ENCODE data around the gene LRCH4.

The LRCH4 gene

DNA sequence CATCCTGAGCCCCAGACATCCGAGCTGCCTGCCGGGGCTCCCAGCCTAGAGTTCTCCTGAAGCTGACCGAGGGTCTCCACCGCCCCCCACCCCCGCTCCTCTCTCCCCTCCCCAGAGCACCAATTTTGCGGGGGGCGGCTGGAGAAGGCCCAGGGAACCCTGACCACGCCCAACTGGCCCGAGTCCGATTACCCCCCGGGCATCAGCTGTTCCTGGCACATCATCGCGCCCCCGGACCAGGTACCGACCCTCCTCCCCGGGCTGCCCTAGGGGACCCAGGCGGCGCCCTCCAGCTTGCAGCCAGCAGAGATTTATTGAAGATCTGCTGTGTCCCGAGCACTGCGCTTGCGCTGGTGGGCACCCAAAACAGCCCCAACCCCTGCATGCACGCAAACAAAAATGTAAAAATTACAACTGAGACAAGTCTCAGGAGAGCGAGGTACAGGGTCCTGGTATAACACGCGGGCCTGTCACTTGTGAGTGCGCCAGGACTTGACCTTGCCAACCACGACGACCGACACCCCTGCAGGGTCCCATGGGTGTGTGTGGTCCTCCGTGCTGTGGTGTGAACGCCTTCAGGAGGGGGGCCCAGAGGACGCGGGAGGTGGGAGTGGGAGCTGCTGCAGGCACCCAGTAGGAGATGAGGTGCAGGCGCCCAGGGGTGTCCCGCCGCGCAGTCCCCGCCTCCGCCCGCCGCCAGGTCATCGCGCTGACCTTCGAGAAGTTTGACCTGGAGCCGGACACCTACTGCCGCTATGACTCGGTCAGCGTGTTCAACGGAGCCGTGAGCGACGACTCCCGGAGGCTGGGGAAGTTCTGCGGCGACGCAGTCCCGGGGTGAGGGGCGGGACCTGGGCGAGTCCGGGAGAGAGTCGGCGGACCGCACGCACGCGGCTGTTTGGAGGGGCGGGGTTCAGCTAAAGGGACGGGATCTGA lies 19.3 kb upstream of the LRCH4 start:
- no peak for DNase-seq (ENCODE audit: low read depth)

GRCh38 chr7:100604028-100604975 lies 18.4 kb upstream of the LRCH4 start:
- peak; percentile 61 for DNase-seq (ENCODE audit: low read depth)

DNA sequence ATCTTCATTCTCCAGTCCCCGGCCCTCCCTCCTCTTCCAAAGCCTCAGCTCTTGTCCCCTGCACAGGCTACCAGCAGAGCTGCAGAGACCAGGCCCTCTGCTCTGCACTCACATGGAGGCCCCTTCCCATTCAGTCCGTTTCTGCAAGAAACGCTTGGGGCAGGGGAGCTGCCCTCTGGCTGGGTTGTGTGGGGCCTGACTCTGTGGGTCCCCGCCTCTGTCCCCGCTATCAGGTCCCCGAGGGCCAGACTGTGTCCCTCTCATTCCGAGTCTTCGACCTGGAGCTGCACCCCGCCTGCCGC lies 17.7 kb upstream of the LRCH4 start:
- no peak for DNase-seq (ENCODE audit: low read depth)

DNA sequence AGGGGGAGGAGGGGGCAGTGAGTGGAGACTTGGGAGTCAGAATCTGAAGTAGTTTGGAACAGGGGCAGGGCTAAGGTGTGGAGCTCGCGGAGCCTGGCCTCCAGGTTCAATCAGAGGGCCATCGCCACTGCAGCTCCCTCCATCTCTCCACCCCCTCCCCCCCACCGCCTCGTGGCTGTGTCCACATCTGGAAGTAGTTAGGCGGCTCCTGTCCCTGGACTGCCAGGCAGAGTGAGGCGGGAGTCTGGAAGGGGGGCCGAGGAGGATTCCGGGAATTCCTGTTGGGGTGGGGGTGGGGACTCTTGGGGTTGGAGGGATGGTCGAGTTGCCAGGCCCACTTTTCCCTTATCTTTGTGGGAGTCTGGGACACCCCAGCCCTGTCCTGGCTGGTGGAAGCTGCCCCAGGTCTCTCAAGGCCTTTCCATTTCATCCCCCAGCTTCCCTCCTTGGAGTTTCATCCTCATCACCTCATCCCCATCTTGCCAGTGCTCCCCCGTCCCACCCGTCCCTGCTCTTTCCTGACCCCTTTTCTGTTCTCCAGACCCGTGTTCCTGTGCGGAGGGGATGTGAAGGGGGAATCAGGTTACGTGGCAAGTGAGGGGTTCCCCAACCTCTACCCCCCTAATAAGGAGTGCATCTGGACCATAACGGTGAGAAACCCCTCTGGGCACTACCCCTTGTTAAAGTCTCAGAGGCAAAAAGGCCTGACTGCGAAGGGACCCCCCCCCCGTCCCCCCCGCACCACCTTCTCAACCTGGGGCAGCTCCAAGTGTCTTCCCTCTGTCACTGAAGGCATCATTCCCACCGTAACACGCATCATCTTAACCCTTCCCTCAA lies 17.2 kb upstream of the LRCH4 start:
- peak; percentile 83 for DNase-seq (ENCODE audit: low read depth)

GRCh38 chr7:100600730-100601038 lies 14.8 kb upstream of the LRCH4 start:
- DNase-seq (ENCODE audit: low read depth): no peak

GRCh38 chr7:100599911-100600729 lies 14.2 kb upstream of the LRCH4 start:
- no peak for DNase-seq (ENCODE audit: low read depth)

DNA sequence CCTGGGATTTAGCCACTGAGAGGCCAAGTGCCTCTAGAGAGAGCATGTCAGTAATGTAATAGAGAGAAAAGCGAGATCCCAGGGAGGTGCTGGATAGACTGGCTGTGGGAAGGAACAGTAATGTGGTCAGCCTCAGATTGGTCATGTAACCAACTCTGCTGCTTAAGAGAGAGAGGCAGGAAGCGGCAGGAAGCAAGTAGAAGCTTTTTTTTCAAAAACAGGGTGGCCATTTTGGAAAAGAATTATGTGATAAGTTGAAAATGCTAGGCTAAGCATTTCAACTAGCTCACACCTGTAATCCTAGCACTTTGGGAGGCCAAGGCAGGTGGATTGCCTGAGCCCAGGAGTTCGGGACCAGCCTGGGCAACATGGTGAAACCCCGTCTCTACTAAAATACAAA lies 12.5 kb upstream of the LRCH4 start:
- DNase-seq (ENCODE audit: low read depth): no peak

DNA sequence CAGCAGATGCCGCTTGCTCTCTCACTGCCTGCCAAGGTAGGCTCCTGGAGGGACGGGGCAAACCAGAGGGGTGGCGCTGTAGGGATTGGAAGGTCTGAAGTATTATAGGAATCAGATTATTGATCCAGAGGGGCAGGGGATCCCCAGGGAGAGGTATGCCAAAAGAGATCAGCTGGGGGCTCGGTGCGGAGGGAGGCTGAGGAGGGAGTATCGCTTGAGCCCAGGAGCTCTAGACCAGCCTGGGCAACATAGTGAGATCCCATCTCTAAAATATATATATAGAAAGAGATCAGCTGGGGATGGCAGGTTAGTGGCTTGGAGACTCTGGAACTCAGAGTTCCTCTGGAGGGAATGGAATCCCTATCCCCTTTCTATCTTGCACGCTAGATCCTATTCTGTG lies 9.3 kb upstream of the LRCH4 start:
- no peak for DNase-seq (ENCODE audit: low read depth)

- no peak for DNase-seq (ENCODE audit: low read depth)
Observed at GRCh38 chr7:100591596-100591995, 5.7 kb upstream of the LRCH4 start.

DNA sequence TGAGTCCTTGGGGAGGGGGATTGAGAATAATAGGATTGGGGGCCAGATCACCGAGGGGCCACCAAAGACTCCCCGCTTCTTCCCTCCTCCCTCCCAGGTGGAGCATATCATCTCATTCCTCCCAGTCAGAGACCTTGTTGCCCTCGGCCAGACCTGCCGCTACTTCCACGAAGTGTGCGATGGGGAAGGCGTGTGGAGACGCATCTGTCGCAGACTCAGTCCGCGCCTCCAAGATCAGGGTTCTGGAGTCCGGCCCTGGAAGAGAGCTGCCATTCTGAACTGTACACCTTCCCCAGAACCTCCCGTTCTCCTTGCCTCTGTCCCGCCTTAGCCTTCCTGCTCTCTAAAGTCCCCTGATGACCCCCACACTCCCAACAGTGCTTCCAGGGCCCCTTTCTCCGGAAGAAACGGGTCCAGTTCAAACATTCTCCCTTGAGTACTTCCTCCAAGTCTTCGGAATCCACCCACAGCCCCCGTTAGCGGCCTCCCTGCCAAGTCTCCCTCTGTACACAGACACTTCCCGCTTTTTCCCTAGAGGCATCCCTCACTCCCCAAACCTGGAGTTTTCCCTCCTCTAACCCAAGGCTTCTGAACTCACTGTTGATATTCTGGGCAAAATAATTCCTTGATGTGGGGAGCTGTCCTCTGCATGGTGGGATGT lies 4.3 kb upstream of the LRCH4 start:
- DNase-seq (ENCODE audit: low read depth): no peak

- DNase-seq (ENCODE audit: low read depth): no peak
Observed at GRCh38 chr7:100589341-100589947, 3.5 kb upstream of the LRCH4 start.

DNA sequence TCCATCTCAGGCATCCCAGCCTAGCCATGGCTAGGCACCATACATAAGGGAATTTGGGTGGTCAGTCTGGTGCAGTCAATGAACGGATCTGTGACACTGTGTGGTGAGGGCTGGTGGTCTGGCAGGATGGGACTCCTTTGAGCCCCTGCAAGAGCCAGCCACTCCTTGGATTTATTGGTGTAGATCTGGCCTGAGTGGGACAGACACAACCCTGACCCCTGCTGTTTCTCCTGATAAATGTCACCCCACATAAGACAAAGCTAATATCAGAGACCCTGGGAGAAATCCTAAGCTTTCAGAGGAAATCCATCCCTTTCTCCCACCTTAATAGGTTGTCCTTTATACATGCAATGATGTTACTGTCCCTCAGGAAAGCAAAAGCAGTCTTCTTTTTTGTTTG lies 2.5 kb upstream of the LRCH4 start:
- no peak for DNase-seq (ENCODE audit: low read depth)

- DNase-seq (ENCODE audit: low read depth): peak; percentile 100
Observed at GRCh38 chr7:100586266-100587025, 517 bp upstream of the LRCH4 start, which contains the start of gene FBXO24. FBXO24 (plus strand) TSS chr7:100586328; CDS start chr7:100586626, 298 bp downstream.

- DNase-seq (ENCODE audit: low read depth): no peak
Observed at GRCh38 chr7:100584683-100585510, 1.0 kb downstream of the LRCH4 start.

DNA sequence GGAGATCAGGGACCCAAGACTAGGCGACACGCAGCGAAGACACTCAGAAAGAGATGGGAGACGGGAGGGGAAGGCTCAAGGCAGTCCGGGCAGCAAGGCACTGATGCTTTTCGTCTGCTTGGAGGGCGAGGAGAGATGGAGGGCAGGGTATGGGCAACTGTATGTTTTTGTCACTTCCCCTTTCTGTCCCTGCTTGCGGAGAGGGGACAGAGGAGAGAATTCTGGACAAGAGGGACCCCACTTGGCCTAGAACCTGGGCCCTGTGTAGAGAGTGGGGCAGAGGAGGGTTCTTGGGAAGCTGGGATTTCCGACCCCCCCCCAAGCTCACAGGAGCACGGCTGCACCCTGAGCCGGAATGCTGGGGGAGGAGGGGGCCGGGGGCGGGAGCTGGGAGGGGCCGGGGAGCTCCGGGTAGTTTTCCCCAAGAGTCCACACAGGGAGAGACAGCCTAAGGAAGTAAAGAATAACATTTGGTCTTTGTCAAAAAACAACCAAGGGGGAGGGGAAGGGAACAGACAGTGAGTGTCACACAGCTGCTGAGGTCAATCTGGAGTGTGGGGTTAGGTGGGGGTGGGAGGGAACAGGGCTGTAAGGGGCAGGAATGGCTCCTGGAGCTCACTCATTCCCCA lies 1.8 kb downstream of the LRCH4 start:
- DNase-seq (ENCODE audit: low read depth): no peak

- DNase-seq (ENCODE audit: low read depth): no peak
Observed at GRCh38 chr7:100583132-100584053, 2.5 kb downstream of the LRCH4 start.

- no peak for DNase-seq (ENCODE audit: low read depth)
Observed at GRCh38 chr7:100582650-100583049, 3.3 kb downstream of the LRCH4 start.
